Gastrocnemius medialis (tissue), 4 donors: Measurements from ENCODE around the gene IQGAP2.

ENCODE experiments used
- POLR2A ChIP-seq, 2 donors: fragments of 450-650 bp; IDR thresholded peaks; one replicate each; pipeline ENCODE4 v1.6.1; 2017; ENCODE audit warnings: antibody characterized with exemption in 2 of 2, mild to moderate bottlenecking in 2 of 2, moderate library complexity in 2 of 2
- TF ChIP-seq, protein P1 (sequence below), 5 experiments: fragments of 450-650 bp in 3 of 5; fragments of 200-600 bp in 2 of 5; sonication (generic) in 2 of 5; IDR thresholded peaks in 4 of 5; conservative IDR thresholded peaks in 1 of 5; 1 replicate in 4 of 5; 2 replicates in 1 of 5; pipeline ENCODE4 v1.5.1; 2016 to 2019; ENCODE audit warnings: antibody characterized with exemption in 5 of 5, mild to moderate bottlenecking in 3 of 5, moderate library complexity in 3 of 5

DNA sequence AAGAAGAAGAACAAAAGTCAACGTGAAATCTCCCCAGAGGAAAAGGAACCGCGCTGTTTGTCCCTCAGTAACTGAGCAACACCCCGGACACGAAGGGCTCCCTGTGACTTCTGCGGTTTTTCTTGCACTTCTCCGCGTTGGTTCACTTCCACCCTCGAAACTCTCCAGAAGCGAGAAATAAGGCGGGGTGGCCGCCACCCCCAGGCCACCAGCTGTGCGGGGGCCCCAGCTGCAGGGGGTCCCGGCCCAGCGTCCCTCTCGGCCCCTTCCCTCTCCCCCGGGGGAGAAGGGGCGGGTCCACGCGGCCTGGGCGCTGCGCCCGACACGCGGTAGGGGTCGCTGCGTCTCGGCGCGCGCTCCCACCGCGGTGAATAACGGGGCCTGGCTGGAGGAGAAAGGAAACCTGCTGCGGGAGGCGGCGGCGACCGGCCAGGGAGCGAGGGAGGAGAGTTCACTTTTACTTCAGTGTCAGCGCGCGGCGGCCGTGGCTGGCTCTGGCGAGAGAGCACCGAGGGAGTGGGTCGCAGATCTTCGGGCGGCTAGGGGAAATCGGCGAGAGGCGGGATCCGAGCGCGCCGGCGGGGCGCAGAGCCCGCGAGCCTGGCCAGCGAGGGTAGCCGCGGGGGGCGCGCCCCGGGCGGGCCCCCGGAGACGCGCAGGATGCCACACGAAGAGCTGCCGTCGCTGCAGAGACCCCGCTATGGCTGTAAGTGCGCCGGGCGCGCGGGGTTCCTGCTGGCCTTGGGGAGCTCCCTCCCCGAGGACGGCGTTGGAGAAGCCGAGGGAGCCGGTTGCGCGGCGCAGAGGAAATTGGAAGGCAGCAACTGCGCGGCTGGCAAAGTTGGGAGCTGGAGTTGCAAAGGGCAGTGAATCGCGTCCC, at the start of gene IQGAP2:
- TF ChIP-seq, protein P1, sequence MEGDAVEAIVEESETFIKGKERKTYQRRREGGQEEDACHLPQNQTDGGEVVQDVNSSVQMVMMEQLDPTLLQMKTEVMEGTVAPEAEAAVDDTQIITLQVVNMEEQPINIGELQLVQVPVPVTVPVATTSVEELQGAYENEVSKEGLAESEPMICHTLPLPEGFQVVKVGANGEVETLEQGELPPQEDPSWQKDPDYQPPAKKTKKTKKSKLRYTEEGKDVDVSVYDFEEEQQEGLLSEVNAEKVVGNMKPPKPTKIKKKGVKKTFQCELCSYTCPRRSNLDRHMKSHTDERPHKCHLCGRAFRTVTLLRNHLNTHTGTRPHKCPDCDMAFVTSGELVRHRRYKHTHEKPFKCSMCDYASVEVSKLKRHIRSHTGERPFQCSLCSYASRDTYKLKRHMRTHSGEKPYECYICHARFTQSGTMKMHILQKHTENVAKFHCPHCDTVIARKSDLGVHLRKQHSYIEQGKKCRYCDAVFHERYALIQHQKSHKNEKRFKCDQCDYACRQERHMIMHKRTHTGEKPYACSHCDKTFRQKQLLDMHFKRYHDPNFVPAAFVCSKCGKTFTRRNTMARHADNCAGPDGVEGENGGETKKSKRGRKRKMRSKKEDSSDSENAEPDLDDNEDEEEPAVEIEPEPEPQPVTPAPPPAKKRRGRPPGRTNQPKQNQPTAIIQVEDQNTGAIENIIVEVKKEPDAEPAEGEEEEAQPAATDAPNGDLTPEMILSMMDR (IDR thresholded peaks at IDR 0.05 in 4 of 5, conservative IDR thresholded peaks at IDR 0.05 in 1 of 5), result peak in 2 of 5 experiments; percentile 14 to 35
- TF ChIP-seq POLR2A (IDR thresholded peaks at IDR 0.05), result peak in 1 of 2 donors; percentile 17
